Measurements from ENCODE around the gene AKR1C1.

- TF ChIP-seq, protein P1, sequence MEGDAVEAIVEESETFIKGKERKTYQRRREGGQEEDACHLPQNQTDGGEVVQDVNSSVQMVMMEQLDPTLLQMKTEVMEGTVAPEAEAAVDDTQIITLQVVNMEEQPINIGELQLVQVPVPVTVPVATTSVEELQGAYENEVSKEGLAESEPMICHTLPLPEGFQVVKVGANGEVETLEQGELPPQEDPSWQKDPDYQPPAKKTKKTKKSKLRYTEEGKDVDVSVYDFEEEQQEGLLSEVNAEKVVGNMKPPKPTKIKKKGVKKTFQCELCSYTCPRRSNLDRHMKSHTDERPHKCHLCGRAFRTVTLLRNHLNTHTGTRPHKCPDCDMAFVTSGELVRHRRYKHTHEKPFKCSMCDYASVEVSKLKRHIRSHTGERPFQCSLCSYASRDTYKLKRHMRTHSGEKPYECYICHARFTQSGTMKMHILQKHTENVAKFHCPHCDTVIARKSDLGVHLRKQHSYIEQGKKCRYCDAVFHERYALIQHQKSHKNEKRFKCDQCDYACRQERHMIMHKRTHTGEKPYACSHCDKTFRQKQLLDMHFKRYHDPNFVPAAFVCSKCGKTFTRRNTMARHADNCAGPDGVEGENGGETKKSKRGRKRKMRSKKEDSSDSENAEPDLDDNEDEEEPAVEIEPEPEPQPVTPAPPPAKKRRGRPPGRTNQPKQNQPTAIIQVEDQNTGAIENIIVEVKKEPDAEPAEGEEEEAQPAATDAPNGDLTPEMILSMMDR (IDR thresholded peaks at IDR 0.05), result no peak
- no peak for TF ChIP-seq TCF7L2 (IDR thresholded peaks at IDR 0.05; ENCODE audit: low read depth, low read length)
Measured at GRCh38 chr10:4945766-4946717, 17.2 kb upstream of the AKR1C1 start.

Data from Panc1 (cell line).